ENCODE measurements around the gene KIRREL3.

The KIRREL3 gene

DNA sequence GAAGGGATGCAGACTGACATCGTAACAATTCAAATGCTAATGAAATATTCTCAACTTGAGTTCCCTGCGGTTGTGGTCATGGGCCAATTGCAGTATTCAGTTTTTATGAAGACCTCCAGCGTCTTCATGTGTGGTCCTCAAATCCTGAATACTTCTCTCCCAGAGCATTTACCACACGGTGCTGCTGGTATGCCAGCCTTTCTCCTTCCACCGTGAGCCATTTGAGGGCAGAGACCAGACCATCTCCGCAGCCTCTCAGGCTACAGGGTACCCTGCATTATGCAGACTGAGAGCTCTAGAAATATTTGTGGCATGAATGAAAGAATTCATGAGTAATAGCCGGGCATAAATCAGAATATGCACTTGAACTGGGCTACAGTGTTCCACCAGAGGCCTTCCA is 355.4 kb downstream of the KIRREL3 start:
- no peaks in the 10 kb centered on the region for H3K9me3 Mint-ChIP-seq
- no peak overlapping the region for H3K4me3 Mint-ChIP-seq
- H3K4me1 Mint-ChIP-seq (ENCODE audit: low read depth) = no peaks in the 10 kb centered on the region
- no peak overlapping the region for H3K27ac Mint-ChIP-seq
- H3K27me3 Mint-ChIP-seq = peaks cover 14% of the 10 kb centered on the region
- H3K36me3 Mint-ChIP-seq (ENCODE audit: low read depth) = no peaks in the 10 kb centered on the region

- H3K27me3 Mint-ChIP-seq = peaks cover 32% of the 10 kb centered on the region
- H3K4me1 Mint-ChIP-seq (ENCODE audit: low read depth) = no peaks in the 10 kb centered on the region
- H3K27ac Mint-ChIP-seq = no peak overlapping the region
- H3K36me3 Mint-ChIP-seq (ENCODE audit: low read depth) = no peaks in the 10 kb centered on the region
- no peaks in the 10 kb centered on the region for H3K9me3 Mint-ChIP-seq
- H3K4me3 Mint-ChIP-seq = no peak overlapping the region
Measured at GRCh38 chr11:126640186-126640585, 360.4 kb downstream of the KIRREL3 start.

DNA sequence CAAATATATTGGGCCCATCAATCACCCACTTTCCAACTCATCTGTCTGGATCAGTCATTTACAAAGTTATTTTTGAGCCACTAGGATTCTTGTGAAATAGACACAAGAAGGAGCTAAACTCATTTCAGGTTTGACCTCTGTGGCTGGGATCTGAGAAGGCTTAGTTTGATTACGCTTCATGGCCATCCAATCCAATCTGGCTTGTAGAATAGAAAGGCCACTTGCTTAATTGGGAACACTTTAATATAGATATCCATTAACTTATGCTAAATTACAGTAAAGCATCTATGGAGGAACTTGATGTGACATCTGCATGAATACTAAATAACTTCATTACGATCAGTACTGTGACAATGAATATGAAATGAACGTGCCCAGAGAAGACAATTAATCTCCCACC is 360.9 kb downstream of the KIRREL3 start:
- no peaks in the 10 kb centered on the region for H3K4me1 Mint-ChIP-seq (ENCODE audit: low read depth)
- no peaks in the 10 kb centered on the region for H3K9me3 Mint-ChIP-seq
- peaks cover 32% of the 10 kb centered on the region for H3K27me3 Mint-ChIP-seq
- no peak overlapping the region for H3K27ac Mint-ChIP-seq
- H3K36me3 Mint-ChIP-seq (ENCODE audit: low read depth) = no peaks in the 10 kb centered on the region
- H3K4me3 Mint-ChIP-seq = no peak overlapping the region

GRCh38 chr11:126638648-126639047 is 361.9 kb downstream of the KIRREL3 start:
- no peak overlapping the region for H3K27ac Mint-ChIP-seq
- peaks cover 32% of the 10 kb centered on the region for H3K27me3 Mint-ChIP-seq
- no peak overlapping the region for H3K4me3 Mint-ChIP-seq
- no peaks in the 10 kb centered on the region for H3K4me1 Mint-ChIP-seq (ENCODE audit: low read depth)
- H3K36me3 Mint-ChIP-seq (ENCODE audit: low read depth) = no peaks in the 10 kb centered on the region
- H3K9me3 Mint-ChIP-seq = no peaks in the 10 kb centered on the region

DNA sequence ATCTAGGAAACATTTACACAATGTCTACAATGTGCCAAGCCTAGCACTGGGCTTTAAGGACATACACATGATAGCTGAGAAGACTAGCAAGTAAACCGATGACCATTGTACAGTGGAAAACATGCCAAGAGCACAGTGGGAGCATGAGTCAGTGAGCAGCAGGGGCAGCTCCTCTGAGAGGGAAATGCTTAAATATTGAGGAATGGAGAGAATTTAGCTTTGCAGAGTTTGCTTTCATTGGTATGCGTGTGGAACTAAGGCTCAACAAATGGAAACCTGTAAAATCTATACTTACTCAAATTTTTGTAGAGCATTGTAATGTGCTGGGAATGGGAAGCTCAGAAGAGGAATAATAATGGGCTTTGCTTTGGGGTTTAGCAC is 362.8 kb downstream of the KIRREL3 start:
- Mint-ChIP-seq H3K27me3 (peaks cover 32% of the 10 kb centered on the region), H3K4me1 (ENCODE audit: low read depth) (no peaks in the 10 kb centered on the region), H3K36me3 (ENCODE audit: low read depth) (no peaks in the 10 kb centered on the region), H3K4me3 (no peak overlapping the region), H3K9me3 (no peaks in the 10 kb centered on the region), H3K27ac (no peak overlapping the region)

- H3K4me1 Mint-ChIP-seq (ENCODE audit: low read depth) = no peaks in the 10 kb centered on the region
- no peak overlapping the region for H3K4me3 Mint-ChIP-seq
- H3K36me3 Mint-ChIP-seq (ENCODE audit: low read depth) = no peaks in the 10 kb centered on the region
- no peak overlapping the region for H3K27ac Mint-ChIP-seq
- H3K9me3 Mint-ChIP-seq = no peaks in the 10 kb centered on the region
- H3K27me3 Mint-ChIP-seq = peaks cover 32% of the 10 kb centered on the region
Measured at GRCh38 chr11:126636911-126637794, 363.4 kb downstream of the KIRREL3 start.

- no peaks in the 10 kb centered on the region for H3K9me3 Mint-ChIP-seq
- H3K4me1 Mint-ChIP-seq (ENCODE audit: low read depth) = no peaks in the 10 kb centered on the region
- H3K27ac Mint-ChIP-seq = no peak overlapping the region
- no peaks in the 10 kb centered on the region for H3K36me3 Mint-ChIP-seq (ENCODE audit: low read depth)
- H3K4me3 Mint-ChIP-seq = no peak overlapping the region
- H3K27me3 Mint-ChIP-seq = peaks cover 27% of the 10 kb centered on the region
Measured at GRCh38 chr11:126635511-126635910, 365.1 kb downstream of the KIRREL3 start.

DNA sequence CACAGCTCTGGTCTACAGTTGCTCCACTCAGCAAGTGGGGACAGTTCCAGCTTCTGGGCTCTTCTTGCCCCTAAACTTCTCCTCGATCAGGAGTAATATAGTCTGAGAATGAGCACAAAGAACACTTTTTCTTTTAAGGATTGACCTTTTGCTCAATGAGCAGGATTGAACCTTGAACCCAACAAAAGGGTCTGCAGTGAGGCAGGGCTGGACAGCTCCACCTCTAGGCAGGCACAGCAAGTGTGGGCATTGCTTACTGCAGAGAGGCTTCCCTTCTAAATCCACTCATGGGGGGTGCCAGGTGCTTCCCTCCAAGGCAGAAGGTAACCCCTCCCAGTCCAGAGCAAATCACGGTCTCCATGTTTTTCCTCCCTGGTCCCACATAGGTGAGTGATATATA is 365.6 kb downstream of the KIRREL3 start:
- Mint-ChIP-seq H3K27me3 (peaks cover 21% of the 10 kb centered on the region), H3K4me3 (no peak overlapping the region), H3K27ac (no peak overlapping the region), H3K4me1 (ENCODE audit: low read depth) (no peaks in the 10 kb centered on the region), H3K36me3 (ENCODE audit: low read depth) (no peaks in the 10 kb centered on the region), H3K9me3 (no peaks in the 10 kb centered on the region)

DNA sequence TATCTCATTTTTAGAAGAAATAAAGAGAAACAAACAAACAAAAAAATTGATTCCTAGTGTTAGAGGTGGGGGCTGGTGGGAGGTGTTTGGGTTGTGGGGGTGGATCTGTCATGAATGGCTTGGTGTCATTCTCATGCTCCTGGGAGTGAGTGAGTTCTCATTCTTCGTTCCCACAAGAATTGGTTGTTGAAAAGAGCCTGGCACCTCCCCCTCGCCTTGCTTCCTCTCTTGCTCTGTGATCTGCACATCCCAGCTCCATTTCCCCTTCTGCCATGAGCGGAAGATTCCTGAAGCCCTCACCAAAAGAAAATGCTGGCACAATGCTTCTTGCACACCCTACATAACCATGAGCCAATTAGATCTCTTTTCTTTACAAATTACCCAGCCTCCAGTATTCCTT is 367.2 kb downstream of the KIRREL3 start:
- no peaks in the 10 kb centered on the region for H3K36me3 Mint-ChIP-seq (ENCODE audit: low read depth)
- peaks cover 18% of the 10 kb centered on the region for H3K27me3 Mint-ChIP-seq

GRCh38 chr11:126630893-126631798 is 369.4 kb downstream of the KIRREL3 start:
- no peaks in the 10 kb centered on the region for H3K36me3 Mint-ChIP-seq (ENCODE audit: low read depth)
- H3K27me3 Mint-ChIP-seq = peaks cover 3% of the 10 kb centered on the region
- H3K4me3 Mint-ChIP-seq = no peak overlapping the region
- H3K9me3 Mint-ChIP-seq = no peaks in the 10 kb centered on the region
- no peaks in the 10 kb centered on the region for H3K4me1 Mint-ChIP-seq (ENCODE audit: low read depth)
- no peak overlapping the region for H3K27ac Mint-ChIP-seq

More for the DNA sequence above, 367.2 kb downstream of the KIRREL3 start:
- Mint-ChIP-seq H3K27ac (no peak overlapping the region), H3K4me3 (no peak overlapping the region), H3K9me3 (no peaks in the 10 kb centered on the region), H3K4me1 (ENCODE audit: low read depth) (no peaks in the 10 kb centered on the region)

GRCh38 chr11:126630488-126630887 is 370.1 kb downstream of the KIRREL3 start:
- H3K9me3 Mint-ChIP-seq = no peaks in the 10 kb centered on the region
- no peaks in the 10 kb centered on the region for H3K36me3 Mint-ChIP-seq (ENCODE audit: low read depth)
- H3K4me3 Mint-ChIP-seq = no peak overlapping the region
- H3K4me1 Mint-ChIP-seq (ENCODE audit: low read depth) = no peaks in the 10 kb centered on the region
- peaks cover 7% of the 10 kb centered on the region for H3K27me3 Mint-ChIP-seq
- no peak overlapping the region for H3K27ac Mint-ChIP-seq

DNA sequence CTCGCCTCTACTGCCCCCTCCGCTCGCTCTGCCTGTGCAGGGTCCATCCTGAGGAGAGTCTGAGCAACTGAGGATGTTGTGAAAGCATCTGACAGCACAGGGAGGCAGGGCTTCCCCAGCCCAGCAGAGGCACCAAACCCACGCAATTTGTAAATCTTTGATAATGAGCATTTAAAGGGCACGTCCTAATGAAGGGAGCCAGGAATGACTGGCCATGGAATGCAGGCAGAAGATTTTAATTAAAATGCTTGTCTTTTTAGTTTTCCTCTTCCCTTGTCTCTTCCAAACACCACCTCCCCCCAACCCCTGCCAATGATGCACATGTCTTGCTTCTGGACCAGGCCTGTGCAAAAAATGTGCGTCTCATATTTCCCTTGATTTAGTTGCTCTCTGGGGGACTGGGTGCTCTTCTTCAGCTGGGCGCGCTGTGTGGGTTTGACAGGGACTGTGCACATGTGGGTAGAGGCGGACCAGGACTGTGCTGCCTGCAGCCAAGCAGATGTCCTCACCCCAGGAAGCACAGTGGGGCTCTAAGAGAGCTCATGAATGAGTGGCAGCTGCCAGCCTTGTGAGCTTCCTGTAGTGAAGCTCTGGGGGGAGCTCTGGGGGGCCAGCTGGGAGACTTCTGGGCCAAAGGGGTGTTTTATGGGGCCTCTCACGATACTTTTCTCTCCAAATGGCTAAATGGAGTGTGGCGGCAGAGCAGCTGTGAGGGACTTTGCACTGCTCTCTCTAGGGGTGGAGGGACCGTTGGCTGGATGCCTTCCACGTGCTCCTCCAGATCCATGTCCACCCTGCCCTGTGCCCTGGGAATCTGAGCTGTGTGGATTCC is 371.6 kb downstream of the KIRREL3 start:
- Mint-ChIP-seq H3K4me1 (ENCODE audit: low read depth) (no peaks in the 10 kb centered on the region), H3K27me3 (peaks cover 7% of the 10 kb centered on the region), H3K36me3 (ENCODE audit: low read depth) (no peaks in the 10 kb centered on the region), H3K4me3 (no peak overlapping the region), H3K9me3 (no peaks in the 10 kb centered on the region), H3K27ac (no peak overlapping the region)

- Mint-ChIP-seq H3K9me3 (no peaks in the 10 kb centered on the region), H3K4me1 (ENCODE audit: low read depth) (no peaks in the 10 kb centered on the region), H3K27me3 (peaks cover 8% of the 10 kb centered on the region), H3K27ac (no peak overlapping the region), H3K4me3 (no peak overlapping the region), H3K36me3 (ENCODE audit: low read depth) (no peaks in the 10 kb centered on the region)
Measured at GRCh38 chr11:126628450-126628789, 372.1 kb downstream of the KIRREL3 start.

- Mint-ChIP-seq H3K36me3 (ENCODE audit: low read depth) (no peaks in the 10 kb centered on the region), H3K4me3 (no peak overlapping the region), H3K9me3 (no peaks in the 10 kb centered on the region), H3K27me3 (peaks cover 11% of the 10 kb centered on the region), H3K27ac (no peak overlapping the region), H3K4me1 (ENCODE audit: low read depth) (no peaks in the 10 kb centered on the region)
Measured at GRCh38 chr11:126627421-126627820, 373.1 kb downstream of the KIRREL3 start.

DNA sequence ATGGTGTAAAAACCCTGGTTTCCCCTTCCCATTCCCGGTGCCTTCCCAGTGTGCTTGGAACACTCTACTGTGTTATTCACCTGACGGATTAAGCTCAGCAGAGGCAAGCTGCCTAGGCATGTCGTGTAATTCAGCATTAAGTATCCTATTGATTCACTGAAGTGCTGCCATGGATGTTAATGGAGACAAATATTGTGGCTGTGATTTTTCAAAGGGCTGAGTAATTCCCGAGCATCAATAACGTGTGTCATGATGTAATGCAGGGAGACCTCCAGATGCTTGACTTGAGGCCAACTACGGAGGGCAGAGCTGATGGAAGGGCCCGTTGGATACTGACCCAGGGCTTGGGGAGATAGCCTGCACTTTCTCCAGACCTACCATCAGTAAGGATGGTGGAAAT is 376.1 kb downstream of the KIRREL3 start:
- no peaks in the 10 kb centered on the region for H3K9me3 Mint-ChIP-seq
- H3K4me3 Mint-ChIP-seq = no peak overlapping the region
- no peaks in the 10 kb centered on the region for H3K4me1 Mint-ChIP-seq (ENCODE audit: low read depth)
- no peak overlapping the region for H3K27ac Mint-ChIP-seq
- H3K27me3 Mint-ChIP-seq = peaks cover 13% of the 10 kb centered on the region
- H3K36me3 Mint-ChIP-seq (ENCODE audit: low read depth) = no peaks in the 10 kb centered on the region
